ENCODE data around the gene CDH16.

GRCh38 chr16:66862023-66862520 is 56.6 kb downstream of the CDH16 start:
- no peak for TF ChIP-seq POLR2AphosphoS5 (IDR thresholded peaks at IDR 0.05; ENCODE audit: low read depth, low read length)
- TF ChIP-seq SIN3A (IDR thresholded peaks at IDR 0.05; ENCODE audit: borderline replicate concordance, insufficient read depth, low read length), result no peak
- no peak for TF ChIP-seq TAF1 (IDR thresholded peaks at IDR 0.05; ENCODE audit: borderline replicate concordance, insufficient read depth, low read length)
- TF ChIP-seq FOXP2 (optimal IDR thresholded peaks at IDR 0.05; ENCODE audit: borderline replicate concordance, extremely low read depth, extremely low read length, insufficient read depth), result no peak
- TF ChIP-seq REST (IDR thresholded peaks at IDR 0.05; ENCODE audit: insufficient read depth in 1 of 2, low read depth in 2 of 2, low read length in 2 of 2), result no peak
